Measurements from ENCODE around the gene RNF152. TPM values are rescaled to one million over a fixed set of nuclear protein-coding genes. Genes with fewer than 3 reads are reported as not detected.

Gene RNF152, protein sequence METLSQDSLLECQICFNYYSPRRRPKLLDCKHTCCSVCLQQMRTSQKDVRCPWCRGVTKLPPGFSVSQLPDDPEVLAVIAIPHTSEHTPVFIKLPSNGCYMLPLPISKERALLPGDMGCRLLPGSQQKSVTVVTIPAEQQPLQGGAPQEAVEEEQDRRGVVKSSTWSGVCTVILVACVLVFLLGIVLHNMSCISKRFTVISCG
- total RNA-seq (10 to 100 TPM; 15.2 to 99.9 (median 55.2) TPM), polyA plus RNA-seq (1 to 10 TPM; 1.4 to 7.3 (median 6.4) TPM)
- long read RNA-seq, donor 1, result 0 reads
- long read RNA-seq, donor 2, partial matches to known transcripts, result 0 of 1 reads
- long read RNA-seq, donor 2, other reads (novel, unspliced or antisense), result 0 of 1 reads
- long read RNA-seq, donor 3, partial matches to known transcripts, result 0 of 4 reads
- long read RNA-seq, donor 3, other reads (novel, unspliced or antisense), result 0 of 4 reads
- long read RNA-seq, donor 4, result 0 reads
- long read RNA-seq, donor 5, transcript RNF152-204 (3 exons, 682 nt), result major isoform, 5 of 5 reads
- long read RNA-seq, donor 5, partial matches to known transcripts, result 0 of 5 reads
- long read RNA-seq, donor 5, other reads (novel, unspliced or antisense), result 0 of 5 reads
- long read RNA-seq, donor 6, result 0 reads
- long read RNA-seq, donor 7, full-length matches to known transcripts, result 1 of 1 reads
- long read RNA-seq, donor 7, partial matches to known transcripts, result 0 of 1 reads
- long read RNA-seq, donor 7, other reads (novel, unspliced or antisense), result 0 of 1 reads
- long read RNA-seq, donor 8, full-length matches to known transcripts, result 2 of 2 reads
- long read RNA-seq, donor 8, partial matches to known transcripts, result 0 of 2 reads
- long read RNA-seq, donor 8, other reads (novel, unspliced or antisense), result 0 of 2 reads
- long read RNA-seq, donor 9, partial matches to known transcripts, result 0 of 2 reads
- long read RNA-seq, donor 9, other reads (novel, unspliced or antisense), result 0 of 2 reads
- long read RNA-seq, donor 10, result 0 reads

- no peak for TF ChIP-seq POLR2AphosphoS5 (IDR thresholded peaks at IDR 0.05)
- TF ChIP-seq EP300 (IDR thresholded peaks at IDR 0.05), result no peak
- no peak for TF ChIP-seq POLR2A (IDR thresholded peaks at IDR 0.05)
- TF ChIP-seq, protein P1, sequence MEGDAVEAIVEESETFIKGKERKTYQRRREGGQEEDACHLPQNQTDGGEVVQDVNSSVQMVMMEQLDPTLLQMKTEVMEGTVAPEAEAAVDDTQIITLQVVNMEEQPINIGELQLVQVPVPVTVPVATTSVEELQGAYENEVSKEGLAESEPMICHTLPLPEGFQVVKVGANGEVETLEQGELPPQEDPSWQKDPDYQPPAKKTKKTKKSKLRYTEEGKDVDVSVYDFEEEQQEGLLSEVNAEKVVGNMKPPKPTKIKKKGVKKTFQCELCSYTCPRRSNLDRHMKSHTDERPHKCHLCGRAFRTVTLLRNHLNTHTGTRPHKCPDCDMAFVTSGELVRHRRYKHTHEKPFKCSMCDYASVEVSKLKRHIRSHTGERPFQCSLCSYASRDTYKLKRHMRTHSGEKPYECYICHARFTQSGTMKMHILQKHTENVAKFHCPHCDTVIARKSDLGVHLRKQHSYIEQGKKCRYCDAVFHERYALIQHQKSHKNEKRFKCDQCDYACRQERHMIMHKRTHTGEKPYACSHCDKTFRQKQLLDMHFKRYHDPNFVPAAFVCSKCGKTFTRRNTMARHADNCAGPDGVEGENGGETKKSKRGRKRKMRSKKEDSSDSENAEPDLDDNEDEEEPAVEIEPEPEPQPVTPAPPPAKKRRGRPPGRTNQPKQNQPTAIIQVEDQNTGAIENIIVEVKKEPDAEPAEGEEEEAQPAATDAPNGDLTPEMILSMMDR (IDR thresholded peaks at IDR 0.05), result no peak
- H3K27ac ChIP-seq, result peak within 1 kb of the TSS; percentile 86 to 95 (median 94)
- 2 to 7% (median 5%) methylated on average over 27 to 28 of the region's 28 CpGs for WGBS, 5 donors
- peak; percentile 40 to 74 for DNase-seq
- H3K4me3 ChIP-seq, result peak within 1 kb of the TSS; percentile 65 to 95 (median 92)
- H3K4me1 ChIP-seq, result peaks cover 17 to 68% (median 50%) of the 10 kb centered on the region in 4 donors
- H3K27me3 ChIP-seq, result peaks cover 0 to 29% (median 0%) of the 10 kb centered on the region in 3 donors
- peaks cover 8 to 17% (median 10%) of the 10 kb centered on the region in 4 donors for H3K36me3 ChIP-seq
- intact Hi-C loops (cut with DNase I; ENCODE audit: low total_unique reads), result loop anchor here (5.0 kb wide), 1 partner anchor 255 kb away; no protein-coding TSS in a partner anchor
- H3K9me3 ChIP-seq, result no peaks in the 10 kb centered on the region
These were observed at the start of gene RNF152 for GRCh38 chr18:61892683-61893308. TSS of gene RNF152 (minus strand) at chr18:61893007. CDS start at chr18:61816463, 76,544 bp downstream.

DNA sequence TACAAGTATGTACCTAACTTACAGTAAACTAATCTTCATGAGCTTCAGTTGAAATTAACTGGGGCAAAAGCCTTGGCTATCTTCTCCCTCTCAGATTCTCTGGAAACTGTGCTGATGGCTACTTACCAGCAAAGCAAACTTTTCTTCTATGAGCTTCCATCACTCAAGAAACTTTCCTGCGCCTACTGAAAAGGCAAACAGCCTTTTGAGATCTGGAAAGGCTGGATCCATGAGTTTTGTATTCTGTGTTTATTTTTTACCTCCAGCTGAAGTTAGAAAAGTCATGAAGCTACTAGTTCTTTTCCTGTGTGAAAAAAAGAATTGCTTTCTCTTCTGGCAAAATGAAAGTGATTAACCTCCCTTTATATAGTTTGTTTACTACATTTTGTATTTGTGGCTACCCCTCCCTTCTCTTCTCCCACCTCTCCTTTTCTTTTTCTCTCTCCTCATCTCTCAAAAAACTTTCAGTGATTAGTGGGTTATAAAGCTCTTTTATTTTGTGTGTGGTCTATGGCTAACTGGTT is 49.2 kb upstream of the RNF152 start:
- intact Hi-C loops (cut with DNase I; ENCODE audit: low total_unique reads), result no loop called here
- H3K4me3 ChIP-seq, result no peak overlapping the region
- H3K36me3 ChIP-seq, result no peaks in the 10 kb centered on the region
- H3K27me3 ChIP-seq, result no peaks in the 10 kb centered on the region
- WGBS, 5 donors, result 29 to 58% (median 40%) methylated on average over 1 of the region's 1 CpG
- DNase-seq, result no peak
- H3K4me1 ChIP-seq, result peaks cover 0 to 6% (median 0%) of the 10 kb centered on the region in 4 donors
- peak overlapping the region in 1 of 5 donors; percentile 31 for H3K27ac ChIP-seq
- TF ChIP-seq EP300 (IDR thresholded peaks at IDR 0.05) (no peak), POLR2A (IDR thresholded peaks at IDR 0.05) (no peak), POLR2AphosphoS5 (IDR thresholded peaks at IDR 0.05) (no peak)
- TF ChIP-seq, protein P1 (IDR thresholded peaks at IDR 0.05), result no peak
- no peaks in the 10 kb centered on the region for H3K9me3 ChIP-seq

- TF ChIP-seq POLR2A (IDR thresholded peaks at IDR 0.05) (no peak), POLR2AphosphoS5 (IDR thresholded peaks at IDR 0.05) (no peak), EP300 (IDR thresholded peaks at IDR 0.05) (no peak)
- TF ChIP-seq, protein P1 (IDR thresholded peaks at IDR 0.05), result no peak
- no peak for DNase-seq
- H3K27me3 ChIP-seq, result no peaks in the 10 kb centered on the region
- peaks cover 0 to 6% (median 0%) of the 10 kb centered on the region in 4 donors for H3K4me1 ChIP-seq
- 85 to 93% (median 88%) methylated on average over 4 of the region's 4 CpGs for WGBS, 5 donors
- H3K27ac ChIP-seq, result no peak overlapping the region
- no peaks in the 10 kb centered on the region for H3K36me3 ChIP-seq
- no peak overlapping the region for H3K4me3 ChIP-seq
- H3K9me3 ChIP-seq, result no peaks in the 10 kb centered on the region
- intact Hi-C loops (cut with DNase I; ENCODE audit: low total_unique reads), result no loop called here
These were observed 46.4 kb upstream of the RNF152 start for GRCh38 chr18:61939046-61939674.

Measured in stomach (tissue), 19 donors.